SK-N-SH treated with all-trans-retinoic acid at 6 μM for 48 hours (cell line): ENCODE data around the gene NQO2.

Experiments
- ARNTL ChIP-seq: fragments of 450-650 bp; formaldehyde crosslinking; IDR thresholded peaks from 2 replicates; pipeline ENCODE4 v1.5.0; 2020; ENCODE audit warnings: low read depth, mild to moderate bottlenecking, moderate library complexity, borderline replicate concordance
- GLIS3 ChIP-seq: fragments of 250-450 bp; sonication (Bioruptor Pico); IDR thresholded peaks from 2 replicates; pipeline ENCODE4 v1.5.0; 2020; ENCODE audit warnings: mild to moderate bottlenecking, moderate library complexity
- ISL1 ChIP-seq: fragments of 250-450 bp; sonication (Bioruptor Pico); IDR thresholded peaks from 2 replicates; pipeline ENCODE4 v2.1.2; 2022; ENCODE audit warnings: mild to moderate bottlenecking, moderate library complexity
- OSR1 ChIP-seq: fragments of 250-450 bp; sonication (Bioruptor Pico); IDR thresholded peaks from 2 replicates; pipeline ENCODE4 v1.8.0; 2022; ENCODE audit warnings: moderate library complexity, mild to moderate bottlenecking, inconsistent platforms
- RARB ChIP-seq: fragments of 250-450 bp; sonication (Bioruptor Pico); IDR thresholded peaks from 2 replicates; pipeline ENCODE4 v1.8.0; 2021; ENCODE audit warnings: mild to moderate bottlenecking, moderate library complexity
- TCF4 ChIP-seq: fragments of 250-450 bp; sonication (Bioruptor Pico); IDR thresholded peaks from 2 replicates; pipeline ENCODE4 v1.8.0; 2021; ENCODE audit warnings: mild to moderate bottlenecking, moderate library complexity, borderline replicate concordance
- TOX ChIP-seq: fragments of 250-450 bp; sonication (Bioruptor Pico); IDR thresholded peaks from 2 replicates; pipeline ENCODE4 v1.8.0; 2021; ENCODE audit warnings: mild to moderate bottlenecking, moderate library complexity, borderline replicate concordance
- ZC3H10 ChIP-seq: fragments of 250-450 bp; sonication (Bioruptor Pico); IDR thresholded peaks from 2 replicates; pipeline ENCODE4 v1.5.1; 2021; ENCODE audit warnings: mild to moderate bottlenecking, moderate library complexity
- ZFP30 ChIP-seq: fragments of 450-650 bp; formaldehyde crosslinking; IDR thresholded peaks from 2 replicates; pipeline ENCODE4 v1.5.0; 2022; ENCODE audit warnings: mild to moderate bottlenecking, moderate library complexity
- ZNF8 ChIP-seq: fragments of 450-650 bp; formaldehyde crosslinking; IDR thresholded peaks from 2 replicates; pipeline ENCODE4 v1.5.0; 2020; ENCODE audit warnings: mild to moderate bottlenecking, moderate library complexity
- TF ChIP-seq, protein P1 (sequence below): fragments of 250-450 bp; sonication (Bioruptor Pico); IDR thresholded peaks from 2 replicates; pipeline ENCODE4 v1.5.1; 2021; ENCODE audit warnings: mild to moderate bottlenecking, moderate library complexity
- TF ChIP-seq, protein P2 (sequence below): fragments of 250-450 bp; sonication (Bioruptor Pico); IDR thresholded peaks from 2 replicates; pipeline ENCODE4 v1.5.1; 2020; ENCODE audit warnings: low read depth, mild to moderate bottlenecking, moderate library complexity

DNA sequence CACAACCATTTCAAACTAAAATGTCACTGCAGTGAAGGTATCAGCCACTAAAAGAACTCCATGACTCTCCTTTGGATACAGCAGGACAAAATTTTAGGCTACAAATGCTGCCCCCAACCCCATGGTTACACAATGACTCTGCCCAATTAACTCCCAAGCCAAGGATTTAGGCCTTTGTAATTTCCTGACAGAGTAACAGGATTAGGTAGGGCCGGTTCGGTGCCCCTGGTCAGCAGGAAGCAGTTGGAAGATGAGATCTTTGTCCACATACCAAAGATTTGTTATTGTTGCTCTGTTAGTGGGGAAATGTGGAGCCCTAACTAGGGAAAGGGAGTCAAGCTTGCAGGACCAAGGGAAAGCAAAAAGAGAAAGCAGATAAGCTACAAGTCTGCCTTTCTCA is 41.9 kb downstream of the NQO2 start:
- TF ChIP-seq ISL1 (CRISPR knock-in tag): no peak
- TF ChIP-seq, protein P1, sequence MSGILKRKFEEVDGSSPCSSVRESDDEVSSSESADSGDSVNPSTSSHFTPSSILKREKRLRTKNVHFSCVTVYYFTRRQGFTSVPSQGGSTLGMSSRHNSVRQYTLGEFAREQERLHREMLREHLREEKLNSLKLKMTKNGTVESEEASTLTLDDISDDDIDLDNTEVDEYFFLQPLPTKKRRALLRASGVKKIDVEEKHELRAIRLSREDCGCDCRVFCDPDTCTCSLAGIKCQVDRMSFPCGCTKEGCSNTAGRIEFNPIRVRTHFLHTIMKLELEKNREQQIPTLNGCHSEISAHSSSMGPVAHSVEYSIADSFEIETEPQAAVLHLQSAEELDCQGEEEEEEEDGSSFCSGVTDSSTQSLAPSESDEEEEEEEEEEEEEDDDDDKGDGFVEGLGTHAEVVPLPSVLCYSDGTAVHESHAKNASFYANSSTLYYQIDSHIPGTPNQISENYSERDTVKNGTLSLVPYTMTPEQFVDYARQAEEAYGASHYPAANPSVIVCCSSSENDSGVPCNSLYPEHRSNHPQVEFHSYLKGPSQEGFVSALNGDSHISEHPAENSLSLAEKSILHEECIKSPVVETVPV (CRISPR knock-in tag): no peak
- TF ChIP-seq ZNF8: no peak
- no peak for TF ChIP-seq ARNTL
- no peak for TF ChIP-seq ZC3H10
- no peak for TF ChIP-seq TOX (CRISPR knock-in tag)
- TF ChIP-seq ZFP30 (CRISPR knock-in tag): no peak
- TF ChIP-seq RARB (CRISPR knock-in tag): no peak
- TF ChIP-seq, protein P2, sequence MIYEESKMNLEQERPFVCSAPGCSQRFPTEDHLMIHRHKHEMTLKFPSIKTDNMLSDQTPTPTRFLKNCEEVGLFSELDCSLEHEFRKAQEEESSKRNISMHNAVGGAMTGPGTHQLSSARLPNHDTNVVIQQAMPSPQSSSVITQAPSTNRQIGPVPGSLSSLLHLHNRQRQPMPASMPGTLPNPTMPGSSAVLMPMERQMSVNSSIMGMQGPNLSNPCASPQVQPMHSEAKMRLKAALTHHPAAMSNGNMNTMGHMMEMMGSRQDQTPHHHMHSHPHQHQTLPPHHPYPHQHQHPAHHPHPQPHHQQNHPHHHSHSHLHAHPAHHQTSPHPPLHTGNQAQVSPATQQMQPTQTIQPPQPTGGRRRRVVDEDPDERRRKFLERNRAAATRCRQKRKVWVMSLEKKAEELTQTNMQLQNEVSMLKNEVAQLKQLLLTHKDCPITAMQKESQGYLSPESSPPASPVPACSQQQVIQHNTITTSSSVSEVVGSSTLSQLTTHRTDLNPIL (CRISPR knock-in tag): no peak
- no peak for TF ChIP-seq TCF4 (CRISPR knock-in tag)
- TF ChIP-seq OSR1: no peak
- no peak for TF ChIP-seq GLIS3
